HCT116 (cell line): Measurements from ENCODE around the gene TERT. TPM values are rescaled to one million over a fixed set of nuclear protein-coding genes. Genes with fewer than 3 reads are reported as not detected.
"Not testable (repeated sequence)": the region's sequence is repeated elsewhere in the genome, so short reads cannot be mapped to it uniquely, and the experiment has no call there.

Experiments used
- ATAC-seq: fragments of 200-7000 bp; cut with Tn5 transposase; 2 replicates; pipeline ENCODE4 v1.9.1; 2020; ENCODE audit warnings: mild to moderate bottlenecking, moderate library complexity
- BruUV-seq: library from RNA; stranded (reverse); fragments of 400-500 nt; replicated peaks from 2 replicates; lab custom pipeline; 2021; lab: Mats Ljungman, UMichigan
- CTCF ChIA-PET: fragments of 300-600 bp; sonication (Branson Sonifier 250); formaldehyde crosslinking; loops from one replicate; lab custom pipeline; 2021; ENCODE audit warnings: antibody characterized with exemption; lab: Charles Lee
- POLR2A ChIA-PET: fragments of 300-600, 350-600 bp; sonication (Branson Sonifier 250); formaldehyde crosslinking; loops from one replicate; lab custom pipeline; 2021; ENCODE audit warnings: antibody characterized with exemption; lab: Charles Lee
- RAD21 ChIA-PET, 2 experiments: fragments of 300-600 bp; sonication (Branson Sonifier 250); formaldehyde crosslinking; loops; one replicate each; lab custom pipeline; 2023; ENCODE audit warnings: low total read pairs in 2 of 2; ENCODE audit not compliant: uncharacterized antibody in 2 of 2, unreplicated experiment in 2 of 2, low non-redundant PET in 1 of 2; lab: Charles Lee
- DNase-seq: peaks from one replicate; pipeline ENCODE4 v3.0.0-alpha.2; 2010; ENCODE audit warnings: low read depth, low spot score
- H2AFZ ChIP-seq: fragments of 200-600 bp; shearing (Covaris generic), sonication (generic); 2 replicates; pipeline ENCODE4 v1.6.1; 2017; ENCODE audit warnings: low read depth, mixed run types, mixed read lengths, antibody characterized with exemption, low read length; ENCODE audit not compliant: poor library complexity, severe bottlenecking
- H3K27ac ChIP-seq: 2 replicates; pipeline ENCODE4 v1.5.1; 2012; ENCODE audit warnings: low read depth, low read length
- H3K27me3 ChIP-seq: fragments of 200-600 bp; sonication (generic); 2 replicates; pipeline ENCODE4 v1.6.1; 2016; ENCODE audit warnings: mixed run types, low read length, mixed read lengths; ENCODE audit not compliant: insufficient read depth
- H3K36me3 ChIP-seq, 2 experiments: fragments of 200-500 bp in 1 of 2; fragments of 200-600 bp in 1 of 2; sonication (Bioruptor generic) in 1 of 2; sonication (generic) in 1 of 2; 2 replicates each; pipeline versions ENCODE4 v1.5.1 to v1.6.1; 2014 to 2016; ENCODE audit warnings: low read length in 2 of 2, inconsistent platforms in 1 of 2, mixed read lengths in 1 of 2, mixed run types in 1 of 2; ENCODE audit not compliant: insufficient read depth in 2 of 2, control insufficient read depth in 1 of 2
- H3K4me1 ChIP-seq, 2 experiments: fragments of 200-600 bp in 1 of 2; sonication (generic) in 1 of 2; 2 replicates each; pipeline versions ENCODE4 v1.5.1 to v1.6.1; 2012 to 2017; ENCODE audit warnings: low read length in 2 of 2, inconsistent platforms in 1 of 2, mild to moderate bottlenecking in 1 of 2, mixed read lengths in 1 of 2, mixed run types in 1 of 2, moderate library complexity in 1 of 2; ENCODE audit not compliant: insufficient read depth in 2 of 2, control insufficient read depth in 1 of 2
- H3K4me2 ChIP-seq: fragments of 200-600 bp; sonication (generic); 2 replicates; pipeline ENCODE4 v1.6.1; 2017; ENCODE audit warnings: mixed run types, low read length, mixed read lengths
- H3K4me3 ChIP-seq, 2 experiments: fragments of 200-600 bp in 1 of 2; sonication (generic) in 1 of 2; replicated peaks in 1 of 2; 2 replicates each; pipeline ENCODE4 v1.5.1; 2011 to 2016; ENCODE audit warnings: low read length in 2 of 2, control low read depth in 1 of 2, low read depth in 1 of 2, mild to moderate bottlenecking in 1 of 2, mixed read lengths in 1 of 2, mixed run types in 1 of 2
- H3K79me2 ChIP-seq: fragments of 200-600 bp; sonication (generic); 2 replicates; pipeline ENCODE4 v1.6.1; 2017; ENCODE audit warnings: mild to moderate bottlenecking, mixed run types, low read length, moderate library complexity, mixed read lengths; ENCODE audit not compliant: insufficient read depth
- H3K9ac ChIP-seq: fragments of 200-600 bp; sonication (generic); 2 replicates; pipeline ENCODE4 v1.6.1; 2016; ENCODE audit warnings: low read length, mixed read lengths
- H3K9me2 ChIP-seq: fragments of 200-600 bp; sonication (generic), shearing (Covaris generic); 2 replicates; pipeline ENCODE4 v1.6.1; 2017; ENCODE audit warnings: mixed run types, mild to moderate bottlenecking, moderate library complexity; ENCODE audit not compliant: insufficient read depth
- H3K9me3 ChIP-seq, 2 experiments: fragments of 200-500 bp in 1 of 2; fragments of 200-600 bp in 1 of 2; sonication (Bioruptor generic) in 1 of 2; sonication (generic) in 1 of 2; 2 replicates each; pipeline ENCODE4 v1.6.1; 2014 to 2017; ENCODE audit warnings: low read length in 2 of 2, mixed read lengths in 2 of 2, inconsistent platforms in 1 of 2, low read depth in 1 of 2, mild to moderate bottlenecking in 1 of 2, mixed run types in 1 of 2, moderate library complexity in 1 of 2; ENCODE audit not compliant: control insufficient read depth in 1 of 2, insufficient read depth in 1 of 2
- H4K20me1 ChIP-seq: fragments of 200-600 bp; sonication (generic), shearing (Covaris generic); 2 replicates; pipeline ENCODE4 v1.6.1; 2017; ENCODE audit warnings: mixed run types, mild to moderate bottlenecking, moderate library complexity; ENCODE audit not compliant: insufficient read depth
- ELF1 ChIP-seq: IDR thresholded peaks from 2 replicates; pipeline ENCODE4 v1.6.1; 2012; ENCODE audit warnings: low read depth, borderline replicate concordance
- EZH2phosphoT487 ChIP-seq: fragments of 200-600 bp; IDR thresholded peaks from 2 replicates; pipeline ENCODE4 v1.6.1; 2018; ENCODE audit warnings: antibody characterized with exemption, borderline replicate concordance
- SRF ChIP-seq: IDR thresholded peaks from 2 replicates; pipeline ENCODE4 v1.6.1; 2012; ENCODE audit warnings: low read depth
- ZFX ChIP-seq: fragments of 450-650 bp; IDR thresholded peaks from 2 replicates; pipeline ENCODE4 v1.6.1; 2017
- intact Hi-C: fragments of 100-400 bp; cut with micrococcal nuclease; formaldehyde crosslinking; loops from 2 replicates; pipeline ENCODE4 v1.10.0; 2022
- total RNA-seq: library from RNA; stranded (reverse); gene quantifications from one replicate; pipeline ENCODE4 v1.2.1, GENCODE V29; 2021; ENCODE audit not compliant: unreplicated experiment
- TF ChIP-seq, protein P1 (sequence below): IDR thresholded peaks from 2 replicates; pipeline ENCODE4 v1.6.1; 2012; ENCODE audit warnings: low read depth

Gene TERT
- total RNA-seq, 1 experiment from 2014 or later, result 6.9 TPM

DNA sequence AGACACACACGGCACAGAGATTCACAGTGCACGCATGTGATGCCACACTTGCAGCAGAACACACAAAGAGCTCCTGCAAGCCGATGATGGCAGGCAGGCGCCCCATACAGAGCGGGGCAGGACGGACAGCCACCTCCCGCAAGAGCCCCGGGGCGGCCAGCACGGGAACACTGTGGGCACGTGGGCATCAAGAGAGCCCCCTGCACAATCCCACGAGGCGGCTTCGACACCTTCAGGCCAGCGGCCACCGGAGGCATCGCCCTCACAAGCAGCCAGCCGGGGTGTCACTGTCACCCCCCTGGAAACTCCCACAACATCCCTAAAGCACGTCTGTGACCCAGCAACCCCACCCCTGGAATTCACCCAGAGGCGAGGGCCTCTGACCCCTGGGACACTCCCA, 17.9 kb downstream of the TERT start:
- H3K79me2 ChIP-seq, result no peaks in the 10 kb centered on the region
- ChIA-PET CTCF (no interaction called here), POLR2A (no interaction called here), RAD21 (interaction anchor here in 1 of 2 experiments (0.6 kb wide), 1 partner anchor 51 kb away, joined by 4 read pairs; no protein-coding TSS in a partner anchor)
- H3K9ac ChIP-seq, result no peak overlapping the region
- no peak overlapping the region for H3K27ac ChIP-seq
- no peak overlapping the region for H3K4me2 ChIP-seq
- H4K20me1 ChIP-seq, result no peaks in the 10 kb centered on the region
- no peaks in the 10 kb centered on the region for H3K4me1 ChIP-seq
- no peaks in the 10 kb centered on the region for H3K27me3 ChIP-seq
- ATAC-seq, result no peak
- intact Hi-C loops, result no loop called here
- H2AFZ ChIP-seq, result no peak overlapping the region
- H3K36me3 ChIP-seq, result peaks cover 0 to 5% of the 10 kb centered on the region in 2 experiments; a peak in 1 of 4 replicates
- no TSS peak for BruUV-seq
- H3K9me3 ChIP-seq, result no peaks in the 10 kb centered on the region
- H3K9me2 ChIP-seq, result no peaks in the 10 kb centered on the region
- H3K4me3 ChIP-seq, result no peak overlapping the region
- TF ChIP-seq, protein P1, sequence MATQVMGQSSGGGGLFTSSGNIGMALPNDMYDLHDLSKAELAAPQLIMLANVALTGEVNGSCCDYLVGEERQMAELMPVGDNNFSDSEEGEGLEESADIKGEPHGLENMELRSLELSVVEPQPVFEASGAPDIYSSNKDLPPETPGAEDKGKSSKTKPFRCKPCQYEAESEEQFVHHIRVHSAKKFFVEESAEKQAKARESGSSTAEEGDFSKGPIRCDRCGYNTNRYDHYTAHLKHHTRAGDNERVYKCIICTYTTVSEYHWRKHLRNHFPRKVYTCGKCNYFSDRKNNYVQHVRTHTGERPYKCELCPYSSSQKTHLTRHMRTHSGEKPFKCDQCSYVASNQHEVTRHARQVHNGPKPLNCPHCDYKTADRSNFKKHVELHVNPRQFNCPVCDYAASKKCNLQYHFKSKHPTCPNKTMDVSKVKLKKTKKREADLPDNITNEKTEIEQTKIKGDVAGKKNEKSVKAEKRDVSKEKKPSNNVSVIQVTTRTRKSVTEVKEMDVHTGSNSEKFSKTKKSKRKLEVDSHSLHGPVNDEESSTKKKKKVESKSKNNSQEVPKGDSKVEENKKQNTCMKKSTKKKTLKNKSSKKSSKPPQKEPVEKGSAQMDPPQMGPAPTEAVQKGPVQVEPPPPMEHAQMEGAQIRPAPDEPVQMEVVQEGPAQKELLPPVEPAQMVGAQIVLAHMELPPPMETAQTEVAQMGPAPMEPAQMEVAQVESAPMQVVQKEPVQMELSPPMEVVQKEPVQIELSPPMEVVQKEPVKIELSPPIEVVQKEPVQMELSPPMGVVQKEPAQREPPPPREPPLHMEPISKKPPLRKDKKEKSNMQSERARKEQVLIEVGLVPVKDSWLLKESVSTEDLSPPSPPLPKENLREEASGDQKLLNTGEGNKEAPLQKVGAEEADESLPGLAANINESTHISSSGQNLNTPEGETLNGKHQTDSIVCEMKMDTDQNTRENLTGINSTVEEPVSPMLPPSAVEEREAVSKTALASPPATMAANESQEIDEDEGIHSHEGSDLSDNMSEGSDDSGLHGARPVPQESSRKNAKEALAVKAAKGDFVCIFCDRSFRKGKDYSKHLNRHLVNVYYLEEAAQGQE, result no peak
- TF ChIP-seq EZH2phosphoT487 (no peak), ELF1 (no peak), SRF (no peak), ZFX (no peak)
- no peak for DNase-seq

DNA sequence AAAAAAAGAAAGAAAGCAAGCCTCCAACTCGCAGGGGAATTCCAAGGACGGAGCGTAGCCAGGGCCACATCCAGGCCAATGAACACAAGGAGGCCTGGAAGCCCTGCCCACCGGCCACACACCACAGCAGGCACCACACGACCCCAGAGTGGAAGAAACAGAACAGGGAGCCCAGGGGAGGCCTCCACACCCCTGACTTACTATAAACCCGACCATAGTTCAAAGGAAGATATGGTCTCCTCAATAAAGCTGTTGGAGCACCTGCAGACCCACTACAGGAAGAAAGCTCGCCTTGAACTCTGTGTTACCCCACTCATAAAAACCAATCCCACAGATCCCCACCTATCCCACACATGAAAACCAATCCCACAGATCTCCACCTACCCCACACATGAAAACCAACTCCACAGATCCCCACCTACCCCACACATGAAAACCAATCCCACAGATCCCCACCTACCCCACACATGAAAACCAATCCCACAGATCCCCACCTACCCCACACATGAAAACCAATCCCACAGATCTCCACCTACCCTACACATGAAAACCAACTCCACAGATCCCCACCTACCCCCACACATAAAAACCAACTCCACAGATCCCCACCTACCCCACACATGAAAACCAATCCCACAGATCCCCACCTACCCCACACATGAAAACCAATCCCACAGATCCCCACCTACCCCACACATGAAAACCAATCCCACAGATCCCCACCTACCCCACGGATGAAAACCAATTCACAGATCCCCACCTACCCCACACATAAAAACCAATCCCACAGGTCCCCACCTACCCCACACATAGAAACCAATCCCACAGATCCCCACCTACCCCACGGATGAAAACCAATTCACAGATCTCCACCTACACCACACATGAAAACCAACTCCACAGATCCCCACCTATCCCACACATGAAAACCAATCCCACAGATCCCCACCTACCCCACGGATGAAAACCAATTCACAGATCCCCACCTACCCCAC, 19.2 kb downstream of the TERT start:
- H3K27ac ChIP-seq, CTCF ChIA-PET, intact Hi-C loops, H2AFZ ChIP-seq, H3K4me2 ChIP-seq, BruUV-seq, H3K9me2 ChIP-seq, H3K4me3 ChIP-seq, H3K4me1 ChIP-seq, RAD21 ChIA-PET, POLR2A ChIA-PET, H3K36me3 ChIP-seq, H4K20me1 ChIP-seq, H3K9me3 ChIP-seq, H3K79me2 ChIP-seq, H3K9ac ChIP-seq, H3K27me3 ChIP-seq, ATAC-seq, DNase-seq: not testable (repeated sequence)
